ENCODE measurements around the gene CDC73.

The CDC73 gene

GRCh38 chr1:193141804-193142203 lies 20.0 kb downstream of the CDC73 start:
- no peak for TF ChIP-seq CTCF (IDR thresholded peaks at IDR 0.05; ENCODE audit: insufficient read depth, low read depth, low read length, missing control alignments)
- DNase-seq (ENCODE audit: low read depth) = no peak
- no peak overlapping the region for H3K4me3 ChIP-seq (ENCODE audit: low read length)

GRCh38 chr1:193142409-193142808 lies 20.6 kb downstream of the CDC73 start:
- TF ChIP-seq CTCF (IDR thresholded peaks at IDR 0.05; ENCODE audit: insufficient read depth, low read depth, low read length, missing control alignments) = no peak
- no peak overlapping the region for H3K4me3 ChIP-seq (ENCODE audit: low read length)
- DNase-seq (ENCODE audit: low read depth) = no peak

GRCh38 chr1:193143285-193143684 lies 21.5 kb downstream of the CDC73 start:
- H3K4me3 ChIP-seq (ENCODE audit: low read length) = no peak overlapping the region
- no peak for TF ChIP-seq CTCF (IDR thresholded peaks at IDR 0.05; ENCODE audit: insufficient read depth, low read depth, low read length, missing control alignments)
- peak; percentile 16 for DNase-seq (ENCODE audit: low read depth)

GRCh38 chr1:193144361-193144938 lies 22.6 kb downstream of the CDC73 start:
- TF ChIP-seq CTCF (IDR thresholded peaks at IDR 0.05; ENCODE audit: insufficient read depth, low read depth, low read length, missing control alignments) = no peak
- no peak for DNase-seq (ENCODE audit: low read depth)
- H3K4me3 ChIP-seq (ENCODE audit: low read length) = no peak overlapping the region

- DNase-seq (ENCODE audit: low read depth) = no peak
- TF ChIP-seq CTCF (IDR thresholded peaks at IDR 0.05; ENCODE audit: insufficient read depth, low read depth, low read length, missing control alignments) = no peak
- no peak overlapping the region for H3K4me3 ChIP-seq (ENCODE audit: low read length)
Observed at GRCh38 chr1:193144999-193145398, 23.2 kb downstream of the CDC73 start.

GRCh38 chr1:193156117-193156821 lies 34.4 kb downstream of the CDC73 start:
- no peak overlapping the region for H3K4me3 ChIP-seq (ENCODE audit: low read length)
- no peak for TF ChIP-seq CTCF (IDR thresholded peaks at IDR 0.05; ENCODE audit: insufficient read depth, low read depth, low read length, missing control alignments)
- DNase-seq (ENCODE audit: low read depth) = no peak

- no peak overlapping the region for H3K4me3 ChIP-seq (ENCODE audit: low read length)
- no peak for TF ChIP-seq CTCF (IDR thresholded peaks at IDR 0.05; ENCODE audit: insufficient read depth, low read depth, low read length, missing control alignments)
- DNase-seq (ENCODE audit: low read depth) = peak; percentile 8
Observed at GRCh38 chr1:193156822-193157142, 35.0 kb downstream of the CDC73 start.

Measured in epithelial cell of esophagus (primary cell).